Panc1 (cell line): ENCODE data around the gene CWF19L1. TPM values are rescaled to one million over a fixed set of nuclear protein-coding genes. Genes with fewer than 3 reads are reported as not detected.

ENCODE experiments used
- ATAC-seq: fragments of 200-7000 bp; cut with Tn5 transposase; 2 replicates; pipeline ENCODE4 v1.9.1; 2020; ENCODE audit warnings: mild to moderate bottlenecking, moderate library complexity
- BruUV-seq: library from RNA; stranded (reverse); fragments of 400-500 nt; replicated peaks from 2 replicates; lab custom pipeline; 2021; lab: Mats Ljungman, UMichigan
- CTCF ChIA-PET: fragments of 300-600 bp; sonication (Branson Sonifier 250); formaldehyde crosslinking; loops from one replicate; lab custom pipeline; 2022; ENCODE audit warnings: antibody characterized with exemption; lab: Charles Lee
- POLR2A ChIA-PET: fragments of 300-600 bp; sonication (Branson Sonifier 250); formaldehyde crosslinking; loops from one replicate; lab custom pipeline; 2022; ENCODE audit warnings: antibody characterized with exemption; lab: Charles Lee
- DNase-seq: peaks from one replicate; pipeline ENCODE4 v3.0.0-alpha.2; 2010; ENCODE audit warnings: low read depth, low spot score
- H3K27ac ChIP-seq: 2 replicates; pipeline ENCODE4 v1.5.1; 2011; ENCODE audit warnings: mild to moderate bottlenecking, low read length, inconsistent platforms
- H3K27me3 ChIP-seq: fragments of 200-500 bp; sonication (Bioruptor generic); 2 replicates; pipeline ENCODE4 v1.6.0; 2014; ENCODE audit warnings: low read length, inconsistent platforms; ENCODE audit not compliant: control insufficient read depth, insufficient read depth
- H3K36me3 ChIP-seq: fragments of 200-500 bp; sonication (Bioruptor generic); 2 replicates; pipeline ENCODE4 v1.5.1; 2014; ENCODE audit warnings: inconsistent platforms, mild to moderate bottlenecking, low read length, moderate library complexity; ENCODE audit not compliant: control insufficient read depth, insufficient read depth
- H3K4me1 ChIP-seq: 2 replicates; pipeline ENCODE4 v1.5.1; 2011; ENCODE audit warnings: inconsistent platforms, mild to moderate bottlenecking, low read length, moderate library complexity; ENCODE audit not compliant: control insufficient read depth, insufficient read depth
- H3K4me3 ChIP-seq, 2 experiments: 2 replicates each; pipeline ENCODE4 v1.5.1; 2011 to 2012; ENCODE audit warnings: low read depth in 2 of 2, low read length in 2 of 2, mild to moderate bottlenecking in 2 of 2, inconsistent platforms in 1 of 2, moderate library complexity in 1 of 2
- H3K9me3 ChIP-seq: fragments of 200-500 bp; sonication (Bioruptor generic); 2 replicates; pipeline ENCODE4 v1.5.1; 2014; ENCODE audit warnings: low read depth, mild to moderate bottlenecking, inconsistent platforms, low read length, moderate library complexity; ENCODE audit not compliant: control insufficient read depth, insufficient read depth
- CTCF ChIP-seq: fragments of 450-650 bp; IDR thresholded peaks from 2 replicates; pipeline ENCODE4 v1.5.1; 2017; ENCODE audit warnings: mild to moderate bottlenecking
- POLR2AphosphoS5 ChIP-seq: IDR thresholded peaks from 2 replicates; pipeline ENCODE4 v1.6.1; 2012; ENCODE audit warnings: mild to moderate bottlenecking, low read depth, low read length, moderate library complexity
- REST ChIP-seq, 2 experiments: IDR thresholded peaks; 2 replicates each; pipeline ENCODE4 v1.6.1; 2011 to 2012; ENCODE audit warnings: low read depth in 2 of 2, control low read depth in 1 of 2, low read length in 1 of 2, mild to moderate bottlenecking in 1 of 2, moderate library complexity in 1 of 2; ENCODE audit not compliant: insufficient read depth in 1 of 2
- SIN3A ChIP-seq: IDR thresholded peaks from 2 replicates; pipeline ENCODE4 v1.6.1; 2012; ENCODE audit warnings: low read depth, mild to moderate bottlenecking, low read length, moderate library complexity, borderline replicate concordance; ENCODE audit not compliant: insufficient read depth
- TCF7L2 ChIP-seq: IDR thresholded peaks from 2 replicates; pipeline ENCODE4 v1.6.1; 2011; ENCODE audit warnings: mild to moderate bottlenecking, low read depth, low read length, inconsistent platforms
- in situ Hi-C: cut with HindIII; loops from 2 replicates; pipeline ENCODE4 v1.10.0; 2016; ENCODE audit warnings: low sequenced_read_pairs, low pct_unique_long_range_greater_than_20kb
- intact Hi-C: fragments of 100-400 bp; cut with micrococcal nuclease; formaldehyde crosslinking; loops from one replicate; pipeline ENCODE4 v1.10.0; 2022; ENCODE audit not compliant: unreplicated experiment
- total RNA-seq: library from RNA; stranded (reverse); gene quantifications from one replicate; pipeline ENCODE4 v1.2.1, GENCODE V29; 2021; ENCODE audit not compliant: unreplicated experiment

Gene CWF19L1
- total RNA-seq, 1 experiment from 2014 or later, result 33.4 TPM

- BruUV-seq, result no TSS peak
- in situ Hi-C loops, result no loop called here
- no peaks in the 10 kb centered on the region for H3K9me3 ChIP-seq
- TF ChIP-seq CTCF (no peak), POLR2AphosphoS5 (no peak), SIN3A (no peak), REST (IDR thresholded peaks at IDR 0.05; ENCODE audit: insufficient read depth in 1 of 2, low read depth in 2 of 2, low read length in 1 of 2) (no peak), TCF7L2 (no peak)
- no peak overlapping the region for H3K27ac ChIP-seq
- no peak for ATAC-seq
- CTCF ChIA-PET, result no interaction called here
- no peak for DNase-seq
- peaks cover 24% of the 10 kb centered on the region; the same call in 1 of the 2 replicates for H3K27me3 ChIP-seq
- intact Hi-C loops, result loop anchor here (10.0 kb wide), 1 partner anchor 127 kb away; no protein-coding TSS in a partner anchor
- H3K4me1 ChIP-seq, result no peaks in the 10 kb centered on the region
- H3K36me3 ChIP-seq, result no peaks in the 10 kb centered on the region
- POLR2A ChIA-PET, result no interaction called here
- no peak overlapping the region for H3K4me3 ChIP-seq
Measured at GRCh38 chr10:100307684-100308083, 40.2 kb upstream of the CWF19L1 start.

GRCh38 chr10:100306861-100307260 is 39.4 kb upstream of the CWF19L1 start:
- ChIA-PET POLR2A (no interaction called here), CTCF (no interaction called here)
- intact Hi-C loops, result loop anchor here (10.0 kb wide), 1 partner anchor 128 kb away; no protein-coding TSS in a partner anchor
- in situ Hi-C loops, result no loop called here
- H3K27me3 ChIP-seq, result peaks cover 16% of the 10 kb centered on the region; the same call in 1 of the 2 replicates
- no peak for DNase-seq
- no peak for TF ChIP-seq REST (IDR thresholded peaks at IDR 0.05; ENCODE audit: insufficient read depth in 1 of 2, low read depth in 2 of 2, low read length in 1 of 2)
- no peak for TF ChIP-seq CTCF
- no peak for TF ChIP-seq TCF7L2
- no peak for TF ChIP-seq SIN3A
- TF ChIP-seq POLR2AphosphoS5, result no peak
- H3K27ac ChIP-seq, result no peak overlapping the region
- no TSS peak for BruUV-seq
- no peaks in the 10 kb centered on the region for H3K9me3 ChIP-seq
- H3K4me1 ChIP-seq, result no peaks in the 10 kb centered on the region
- ATAC-seq, result no peak
- H3K36me3 ChIP-seq, result no peaks in the 10 kb centered on the region
- no peak overlapping the region for H3K4me3 ChIP-seq
